Transverse colon (tissue), 4 donors: ENCODE data around the gene SYT10. TPM values are rescaled to one million over a fixed set of nuclear protein-coding genes. Genes with fewer than 3 reads are reported as not detected.

ENCODE experiments used
- DNase-seq: peaks from one replicate; pipeline ENCODE4 v3.0.0-alpha.2; 2019
- H3K27ac ChIP-seq, 4 donors: fragments of 200-600 bp; sonication (generic); 2 replicates each; pipeline ENCODE4 v1.5.1; 2016 to 2018; ENCODE audit warnings: inconsistent platforms in 4 of 4
- H3K27me3 ChIP-seq: fragments of 200-600 bp; sonication (generic); 2 replicates; pipeline ENCODE4 v1.5.1; 2017; ENCODE audit warnings: inconsistent platforms
- H3K36me3 ChIP-seq, 4 donors: fragments of 200-600 bp; sonication (generic); 2 replicates each; pipeline ENCODE4 v1.5.1; 2017 to 2019; ENCODE audit warnings: inconsistent platforms in 4 of 4
- H3K4me1 ChIP-seq, 4 donors: fragments of 200-600 bp; sonication (generic); 2 replicates each; pipeline ENCODE4 v1.5.1; 2017 to 2020; ENCODE audit warnings: inconsistent platforms in 4 of 4
- H3K4me3 ChIP-seq, 4 donors: fragments of 200-600 bp; sonication (generic); 1 replicate in 1 of 4; 2 replicates in 3 of 4; pipeline versions ENCODE4 v1.5.1 to v1.6.1; 2017 to 2019; ENCODE audit warnings: inconsistent platforms in 4 of 4
- H3K9me3 ChIP-seq, 2 donors: fragments of 200-600 bp; sonication (generic); 2 replicates each; pipeline ENCODE4 v1.5.1; 2017 to 2019; ENCODE audit warnings: inconsistent platforms in 2 of 2
- EP300 ChIP-seq: sonication (generic); formaldehyde crosslinking; IDR thresholded peaks from one replicate; pipeline ENCODE4 v1.6.1; 2017; ENCODE audit warnings: antibody characterized with exemption, low read depth
- POLR2A ChIP-seq: fragments of 450-650 bp; IDR thresholded peaks from one replicate; pipeline ENCODE4 v1.6.1; 2016; ENCODE audit warnings: antibody characterized with exemption, mild to moderate bottlenecking, moderate library complexity
- POLR2AphosphoS5 ChIP-seq, 3 donors: sonication (generic); formaldehyde crosslinking; IDR thresholded peaks; one replicate each; pipeline ENCODE4 v1.6.1; 2016; ENCODE audit warnings: antibody characterized with exemption in 3 of 3
- WGBS, 2 donors: methylation state at CpG; one replicate each; pipeline ENCODE4 v1.1.5; 2018; ENCODE audit warnings: low coverage in 1 of 2; 5-methylcytosine and 5-hydroxymethylcytosine counted together
- in situ Hi-C, 4 donors: fragments of 200-750 bp; cut with MboI; loops; one replicate each; pipeline versions ENCODE4 v1.15.0 to v1.15.1; 2017; ENCODE audit warnings: low sequenced_read_pairs in 3 of 4, low pct_ligation_motif_present in 1 of 4, low pct_unique_long_range_greater_than_20kb in 1 of 4
- intact Hi-C: fragments of 100-400 bp; cut with DNase I; formaldehyde crosslinking; loops from one replicate; pipeline ENCODE4 v1.15.1; 2023; ENCODE audit warnings: low total_unique reads
- total RNA-seq, 4 donors: library from RNA; depleted of rRNA; stranded (reverse); fragments of >200 nt; gene quantifications; one replicate each; pipeline ENCODE4 v1.1.0, GENCODE V29; 2016
- TF ChIP-seq, protein P1 (sequence below), 5 experiments: fragments of 200-600 bp in 3 of 5; fragments of 450-650 bp in 2 of 5; sonication (generic) in 3 of 5; IDR thresholded peaks; 1 replicate in 2 of 5; 2 replicates in 3 of 5; pipeline ENCODE4 v1.5.1; 2016 to 2017; ENCODE audit warnings: antibody characterized with exemption in 5 of 5, inconsistent platforms in 3 of 5, mild to moderate bottlenecking in 2 of 5, moderate library complexity in 1 of 5

SYT10 gene
- total RNA-seq, 4 donors from 2014 or later = 0.48 to 1.6 (median 0.96) TPM; not detected in 1

DNA sequence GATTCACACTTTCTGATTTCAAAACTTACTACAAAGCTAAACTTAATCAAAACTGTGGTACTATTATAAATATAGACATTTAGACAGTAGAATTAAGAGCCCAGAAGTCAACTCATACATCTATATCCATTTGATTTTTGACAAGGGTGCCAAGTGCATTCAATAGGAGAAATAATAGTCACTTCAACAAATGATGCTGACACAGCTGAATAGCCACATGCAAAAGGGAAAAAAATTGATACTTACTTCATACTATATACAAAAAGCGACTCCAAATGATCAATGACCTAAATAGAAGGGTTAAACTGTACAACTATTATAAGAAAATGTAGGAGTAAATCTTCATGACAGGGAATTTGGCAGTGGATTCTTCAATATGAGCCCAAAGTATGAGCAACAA lies 40.7 kb upstream of the SYT10 start:
- Histone ChIP-seq H3K9me3 (no peaks in the 10 kb centered on the region), H3K36me3 (no peaks in the 10 kb centered on the region), H3K4me1 (peaks cover 0 to 2% (median 0%) of the 10 kb centered on the region in 4 donors), H3K4me3 (no peak overlapping the region), H3K27me3 (no peaks in the 10 kb centered on the region), H3K27ac (no peak overlapping the region)
- no peak for DNase-seq
- intact Hi-C loops (no loop called here), in situ Hi-C loops (no loop called here)
- 67% methylated on average over 1 of the region's 1 CpG for WGBS, 2 donors
- TF ChIP-seq, protein P1, sequence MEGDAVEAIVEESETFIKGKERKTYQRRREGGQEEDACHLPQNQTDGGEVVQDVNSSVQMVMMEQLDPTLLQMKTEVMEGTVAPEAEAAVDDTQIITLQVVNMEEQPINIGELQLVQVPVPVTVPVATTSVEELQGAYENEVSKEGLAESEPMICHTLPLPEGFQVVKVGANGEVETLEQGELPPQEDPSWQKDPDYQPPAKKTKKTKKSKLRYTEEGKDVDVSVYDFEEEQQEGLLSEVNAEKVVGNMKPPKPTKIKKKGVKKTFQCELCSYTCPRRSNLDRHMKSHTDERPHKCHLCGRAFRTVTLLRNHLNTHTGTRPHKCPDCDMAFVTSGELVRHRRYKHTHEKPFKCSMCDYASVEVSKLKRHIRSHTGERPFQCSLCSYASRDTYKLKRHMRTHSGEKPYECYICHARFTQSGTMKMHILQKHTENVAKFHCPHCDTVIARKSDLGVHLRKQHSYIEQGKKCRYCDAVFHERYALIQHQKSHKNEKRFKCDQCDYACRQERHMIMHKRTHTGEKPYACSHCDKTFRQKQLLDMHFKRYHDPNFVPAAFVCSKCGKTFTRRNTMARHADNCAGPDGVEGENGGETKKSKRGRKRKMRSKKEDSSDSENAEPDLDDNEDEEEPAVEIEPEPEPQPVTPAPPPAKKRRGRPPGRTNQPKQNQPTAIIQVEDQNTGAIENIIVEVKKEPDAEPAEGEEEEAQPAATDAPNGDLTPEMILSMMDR (IDR thresholded peaks at IDR 0.05) = no peak
- TF ChIP-seq POLR2AphosphoS5 (IDR thresholded peaks at IDR 0.05) = no peak
- no peak for TF ChIP-seq EP300
- TF ChIP-seq POLR2A = no peak

DNA sequence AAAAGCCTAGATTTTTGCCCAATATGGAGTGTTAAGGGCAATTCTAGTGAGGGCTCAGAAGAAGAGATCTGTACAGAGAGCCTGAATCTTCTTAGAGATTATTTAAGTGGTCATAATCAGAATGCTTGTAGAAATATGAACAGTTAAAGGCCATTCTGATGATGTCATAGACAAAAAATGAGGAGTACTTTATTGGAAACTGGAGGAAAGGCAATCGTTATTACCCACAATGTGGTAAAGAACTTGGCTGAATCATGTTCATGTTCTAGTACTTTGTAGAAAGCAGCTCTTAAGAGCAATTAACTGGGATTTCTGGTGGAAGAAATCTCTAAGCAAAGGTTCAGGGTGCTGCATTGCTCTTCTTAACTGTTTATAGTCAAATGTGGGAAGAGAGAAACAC lies 36.4 kb upstream of the SYT10 start:
- Histone ChIP-seq H3K36me3 (no peaks in the 10 kb centered on the region), H3K27ac (no peak overlapping the region), H3K9me3 (peaks cover 0 to 6% of the 10 kb centered on the region in 2 donors), H3K4me1 (peaks cover 0 to 2% (median 0%) of the 10 kb centered on the region in 4 donors), H3K27me3 (no peaks in the 10 kb centered on the region), H3K4me3 (no peak overlapping the region)
- in situ Hi-C loops = no loop called here
- intact Hi-C loops = no loop called here
- TF ChIP-seq, protein P1 (IDR thresholded peaks at IDR 0.05) = no peak
- TF ChIP-seq EP300 (no peak), POLR2AphosphoS5 (IDR thresholded peaks at IDR 0.05) (no peak), POLR2A (no peak)
- DNase-seq = no peak
- 45 to 63% methylated on average over 1 of the region's 1 CpG for WGBS, 2 donors

DNA sequence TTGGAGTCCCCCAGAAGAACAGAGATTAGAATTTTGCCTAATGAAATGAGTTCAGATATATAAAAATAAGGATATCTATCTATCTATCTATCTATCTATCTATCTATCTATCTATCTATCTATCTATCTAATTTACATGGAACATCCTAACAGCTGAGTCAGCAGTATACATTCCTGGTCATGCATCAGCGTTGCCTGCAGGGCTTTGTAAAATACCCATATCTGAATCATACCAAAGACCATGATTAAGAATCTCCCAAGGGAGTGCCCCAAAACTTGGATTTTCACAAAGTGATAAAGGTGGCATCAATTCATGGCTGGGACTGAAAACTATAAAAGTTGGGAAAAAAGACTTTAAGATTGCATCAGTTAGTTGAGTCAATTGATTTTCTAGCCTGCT lies 32.7 kb upstream of the SYT10 start:
- Histone ChIP-seq H3K36me3 (no peaks in the 10 kb centered on the region), H3K4me1 (peaks cover 0 to 2% (median 0%) of the 10 kb centered on the region in 4 donors), H3K27me3 (no peaks in the 10 kb centered on the region), H3K9me3 (peaks cover 0 to 6% of the 10 kb centered on the region in 2 donors), H3K27ac (no peak overlapping the region), H3K4me3 (no peak overlapping the region)
- TF ChIP-seq POLR2A (no peak), EP300 (no peak), POLR2AphosphoS5 (IDR thresholded peaks at IDR 0.05) (no peak)
- TF ChIP-seq, protein P1 (IDR thresholded peaks at IDR 0.05) = no peak
- no peak for DNase-seq
- intact Hi-C loops (no loop called here), in situ Hi-C loops (no loop called here)
- WGBS, 2 donors = 70 to 100% methylated on average over 1 of the region's 1 CpG

DNA sequence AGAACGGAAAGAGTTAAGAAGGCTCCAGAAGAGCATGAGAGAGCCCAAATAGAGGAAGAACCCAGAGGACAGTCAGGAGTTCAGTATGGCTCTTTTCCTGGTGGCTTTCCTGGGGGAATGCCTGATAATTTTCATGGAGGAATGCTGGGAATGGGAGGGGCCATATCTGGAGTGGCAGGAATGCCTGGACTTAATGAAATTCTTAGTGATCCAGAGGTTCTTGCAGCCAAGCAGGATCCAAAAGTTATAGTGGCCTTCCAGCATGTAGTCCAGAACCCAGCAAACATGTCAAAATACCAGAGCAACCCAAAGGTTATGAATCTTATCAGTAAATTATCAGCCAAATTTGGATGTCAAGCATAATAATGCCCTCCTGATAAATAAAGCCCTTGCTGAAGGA lies 15.5 kb upstream of the SYT10 start:
- no peak for TF ChIP-seq POLR2A
- no peak for TF ChIP-seq EP300
- no peak for TF ChIP-seq POLR2AphosphoS5 (IDR thresholded peaks at IDR 0.05)
- TF ChIP-seq, protein P1 (IDR thresholded peaks at IDR 0.05) = no peak
- H3K36me3 ChIP-seq = no peaks in the 10 kb centered on the region
- no peak overlapping the region for H3K27ac ChIP-seq
- 100% methylated on average over 1 of the region's 1 CpG for WGBS, 2 donors
- intact Hi-C loops (no loop called here), in situ Hi-C loops (no loop called here)
- DNase-seq = no peak
- H3K27me3 ChIP-seq = no peaks in the 10 kb centered on the region
- H3K4me3 ChIP-seq = no peak overlapping the region
- H3K4me1 ChIP-seq = no peaks in the 10 kb centered on the region
- H3K9me3 ChIP-seq = no peaks in the 10 kb centered on the region
